Epithelial cell of esophagus (primary cell): ENCODE measurements around the gene PJA1.
A peak's percentile ranks its signal among the peaks of the same experiment; 100 is the strongest.

ENCODE experiments used
- DNase-seq: peaks from one replicate; pipeline ENCODE4 v3.0.0; 2010; ENCODE audit warnings: low read depth
- H3K4me3 ChIP-seq: 2 replicates; pipeline ENCODE4 v1.5.1; 2011; ENCODE audit warnings: mild to moderate bottlenecking, low read length, control low read depth
- CTCF ChIP-seq: IDR thresholded peaks from 2 replicates; pipeline ENCODE4 v1.5.1; 2011; ENCODE audit warnings: low read depth, mild to moderate bottlenecking, low read length, control low read depth, inconsistent platforms; ENCODE audit not compliant: insufficient read depth; ENCODE audit errors: missing control alignments

Gene PJA1

DNA sequence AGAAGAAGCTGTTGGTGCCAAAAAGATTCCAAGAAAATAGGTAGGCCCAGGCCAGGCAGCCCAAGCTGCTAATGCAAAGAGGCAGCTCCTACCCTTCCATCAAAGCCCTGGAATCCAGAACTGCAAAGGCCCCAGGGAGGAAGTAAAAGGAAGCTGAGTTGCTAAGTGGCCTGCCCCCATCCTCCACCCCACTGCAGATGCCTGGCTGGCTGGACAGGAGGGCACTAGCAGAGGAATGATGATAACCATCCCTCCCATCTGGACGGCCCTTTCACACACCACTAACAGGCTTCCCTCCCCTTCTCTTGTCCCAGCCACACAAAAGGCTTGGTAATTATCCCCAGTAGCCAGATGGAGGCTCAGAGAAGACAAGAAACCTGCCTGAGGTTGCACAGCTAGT is 32.4 kb upstream of the PJA1 start:
- DNase-seq = no peak
- TF ChIP-seq CTCF = no peak

DNA sequence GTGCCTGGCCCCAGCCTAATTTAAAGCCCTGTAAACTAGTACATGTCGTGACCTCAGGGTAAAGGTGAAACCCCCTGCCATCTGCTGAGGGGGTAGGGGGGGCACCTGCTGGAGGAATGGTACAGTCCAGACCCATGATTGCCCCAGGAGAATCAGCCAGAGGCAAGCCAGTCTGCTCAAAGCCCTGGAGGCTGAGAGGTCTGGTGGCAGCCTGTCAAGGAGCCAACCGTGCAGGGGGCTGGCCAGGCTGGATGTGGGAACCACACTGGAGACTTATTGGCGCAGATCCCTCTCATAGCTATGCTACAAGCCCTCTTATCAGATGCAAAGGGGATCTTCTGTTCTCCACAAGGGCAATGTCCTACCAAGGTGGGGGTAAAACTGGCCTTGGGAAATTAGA is 31.4 kb upstream of the PJA1 start:
- H3K4me3 ChIP-seq = no peak overlapping the region
- no peak for TF ChIP-seq CTCF
- DNase-seq = no peak

More for the DNA sequence above, 32.4 kb upstream of the PJA1 start:
- H3K4me3 ChIP-seq = no peak overlapping the region

- DNase-seq = no peak
- H3K4me3 ChIP-seq = no peak overlapping the region
- TF ChIP-seq CTCF = no peak
These were observed 30.6 kb upstream of the PJA1 start for GRCh38 chrX:69195810-69196209.

- TF ChIP-seq CTCF = no peak
- H3K4me3 ChIP-seq = no peak overlapping the region
- no peak for DNase-seq
These were observed 29.9 kb upstream of the PJA1 start for GRCh38 chrX:69195192-69195591.

DNA sequence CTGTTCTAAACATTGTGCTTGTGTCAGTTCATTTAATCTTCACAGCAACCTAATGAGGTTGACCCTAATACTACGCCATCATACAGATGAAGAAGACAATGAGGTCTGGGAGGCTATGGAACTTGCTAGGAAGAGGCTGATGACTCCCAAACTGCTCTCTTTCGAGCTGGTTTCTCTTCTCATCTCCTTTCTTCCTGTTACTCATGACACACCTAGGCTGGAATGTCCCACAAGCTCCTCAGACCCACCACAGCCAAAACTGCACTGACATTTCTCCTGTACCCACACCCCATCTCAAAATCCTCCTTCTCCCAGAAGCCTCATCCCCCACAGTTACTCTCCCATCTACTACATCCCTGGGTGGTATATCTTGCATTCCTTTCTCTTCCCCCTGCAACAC is 27.4 kb upstream of the PJA1 start:
- no peak for TF ChIP-seq CTCF
- H3K4me3 ChIP-seq = no peak overlapping the region
- DNase-seq = peak; percentile 7

- TF ChIP-seq CTCF = no peak
- DNase-seq = no peak
- H3K4me3 ChIP-seq = no peak overlapping the region
These were observed 24.5 kb upstream of the PJA1 start for GRCh38 chrX:69189576-69190371.

DNA sequence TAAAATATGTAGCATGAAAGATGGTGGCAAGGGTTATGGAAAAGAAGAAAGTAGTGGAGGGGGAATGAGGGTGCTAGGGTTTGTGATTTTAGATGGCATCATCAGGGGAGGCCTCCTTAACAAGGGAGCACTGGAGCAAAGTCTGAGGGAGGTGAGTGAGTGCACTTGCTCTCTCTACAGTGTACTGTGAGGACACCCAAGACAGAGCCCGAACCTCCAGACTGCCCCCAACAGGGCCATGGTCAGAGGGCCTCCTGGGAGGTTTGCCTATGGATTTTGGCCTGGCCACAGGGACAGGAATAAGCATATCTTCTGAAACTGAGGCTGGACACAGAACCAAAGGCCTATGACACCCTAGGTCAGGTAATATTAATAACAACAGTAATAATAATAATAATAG is 21.4 kb upstream of the PJA1 start:
- TF ChIP-seq CTCF = no peak
- no peak for DNase-seq

More for the DNA sequence above, 21.4 kb upstream of the PJA1 start:
- H3K4me3 ChIP-seq = no peak overlapping the region
